ENCODE measurements around the gene TGM2.

The TGM2 gene

DNA sequence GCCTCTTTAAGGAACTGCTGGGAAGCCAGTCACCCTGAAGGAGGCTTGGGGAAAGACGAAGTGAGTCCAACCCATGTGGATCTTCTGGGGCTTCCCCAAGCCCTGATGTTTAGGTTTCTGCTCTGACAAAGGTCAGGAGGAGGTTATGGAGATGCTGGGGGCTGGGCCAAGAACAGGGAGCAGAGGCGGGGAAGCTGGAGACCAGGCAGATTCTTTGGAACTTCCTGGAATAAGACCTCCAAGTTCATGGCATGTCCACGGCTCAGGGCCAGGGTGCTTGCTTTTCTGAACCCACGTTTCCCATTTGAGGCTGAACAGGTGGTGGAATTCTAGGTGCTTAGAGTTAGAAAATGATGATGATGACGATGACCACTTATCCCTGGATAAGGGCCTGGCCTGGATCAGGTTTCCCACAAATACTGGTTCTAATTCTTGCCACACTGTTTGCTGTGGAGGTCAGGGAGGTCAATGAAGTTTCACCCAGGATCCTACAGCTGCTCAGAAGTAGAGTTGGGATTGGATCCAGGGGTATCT, 30.0 kb upstream of the TGM2 start (continued):
- TF ChIP-seq, protein P1, sequence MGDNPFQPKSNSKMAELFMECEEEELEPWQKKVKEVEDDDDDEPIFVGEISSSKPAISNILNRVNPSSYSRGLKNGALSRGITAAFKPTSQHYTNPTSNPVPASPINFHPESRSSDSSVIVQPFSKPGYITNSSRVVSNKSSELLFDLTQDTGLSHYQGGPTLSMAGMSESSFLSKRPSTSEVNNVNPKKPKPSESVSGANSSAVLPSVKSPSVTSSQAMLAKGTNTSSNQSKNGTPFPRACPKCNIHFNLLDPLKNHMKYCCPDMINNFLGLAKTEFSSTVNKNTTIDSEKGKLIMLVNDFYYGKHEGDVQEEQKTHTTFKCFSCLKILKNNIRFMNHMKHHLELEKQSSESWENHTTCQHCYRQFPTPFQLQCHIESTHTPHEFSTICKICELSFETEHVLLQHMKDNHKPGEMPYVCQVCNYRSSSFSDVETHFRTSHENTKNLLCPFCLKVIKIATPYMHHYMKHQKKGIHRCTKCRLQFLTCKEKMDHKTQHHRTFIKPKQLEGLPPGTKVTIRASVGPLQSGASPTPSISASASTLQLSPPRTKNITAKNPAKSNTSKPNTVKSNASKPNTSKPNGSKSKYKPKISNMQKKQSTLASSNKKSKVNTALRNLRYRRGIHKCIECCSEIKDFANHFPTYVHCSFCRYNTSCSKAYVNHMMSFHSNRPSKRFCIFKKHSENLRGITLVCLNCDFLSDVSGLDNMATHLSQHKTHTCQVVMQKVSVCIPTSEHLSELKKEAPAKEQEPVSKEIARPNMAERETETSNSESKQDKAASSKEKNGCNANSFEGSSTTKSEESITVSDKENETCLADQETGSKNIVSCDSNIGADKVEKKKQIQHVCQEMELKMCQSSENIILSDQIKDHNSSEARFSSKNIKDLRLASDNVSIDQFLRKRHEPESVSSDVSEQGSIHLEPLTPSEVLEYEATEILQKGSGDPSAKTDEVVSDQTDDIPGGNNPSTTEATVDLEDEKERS (tag by site-specific recombination; IDR thresholded peaks at IDR 0.05), result no peak
- TF ChIP-seq ZNF530 (tag by site-specific recombination; IDR thresholded peaks at IDR 0.05; ENCODE audit: low read depth), result no peak

- no peak overlapping the region for H3K27ac ChIP-seq (ENCODE audit: extremely low read depth, low read depth, low read length)
- ChIA-PET CTCF (interaction anchor here (0.5 to 1.6 kb wide), 4 partner anchors 28 to 413 kb away, joined by 3 to 5 read pairs (median 4); no protein-coding TSS in a partner anchor), POLR2A (no interaction called here)
- H3K9me3 ChIP-seq (ENCODE audit: control insufficient read depth, insufficient read depth, low read depth, low read length), result no peaks in the 10 kb centered on the region
- no peaks in the 10 kb centered on the region for H3K36me3 ChIP-seq (ENCODE audit: control insufficient read depth in 2 of 2, insufficient read depth in 1 of 2, low read length in 2 of 2)
- H3K4me1 ChIP-seq (ENCODE audit: control insufficient read depth, insufficient read depth, low read length), result no peaks in the 10 kb centered on the region
- H3K4me3 ChIP-seq (ENCODE audit: low read depth, low read length), result no peak overlapping the region
- TF ChIP-seq, protein P2, sequence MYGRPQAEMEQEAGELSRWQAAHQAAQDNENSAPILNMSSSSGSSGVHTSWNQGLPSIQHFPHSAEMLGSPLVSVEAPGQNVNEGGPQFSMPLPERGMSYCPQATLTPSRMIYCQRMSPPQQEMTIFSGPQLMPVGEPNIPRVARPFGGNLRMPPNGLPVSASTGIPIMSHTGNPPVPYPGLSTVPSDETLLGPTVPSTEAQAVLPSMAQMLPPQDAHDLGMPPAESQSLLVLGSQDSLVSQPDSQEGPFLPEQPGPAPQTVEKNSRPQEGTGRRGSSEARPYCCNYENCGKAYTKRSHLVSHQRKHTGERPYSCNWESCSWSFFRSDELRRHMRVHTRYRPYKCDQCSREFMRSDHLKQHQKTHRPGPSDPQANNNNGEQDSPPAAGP (tag by site-specific recombination; IDR thresholded peaks at IDR 0.05), result no peak
- TF ChIP-seq ZNF174 (tag by site-specific recombination; IDR thresholded peaks at IDR 0.05) (no peak), ZNF146 (tag by site-specific recombination; IDR thresholded peaks at IDR 0.05) (no peak), SETDB1 (IDR thresholded peaks at IDR 0.05; ENCODE audit: insufficient read length, low read length) (no peak), ZNF677 (tag by site-specific recombination; IDR thresholded peaks at IDR 0.05) (no peak), YY1 (tag by site-specific recombination; IDR thresholded peaks at IDR 0.05) (no peak), KLF10 (tag by site-specific recombination; IDR thresholded peaks at IDR 0.05) (no peak), MYNN (tag by site-specific recombination; IDR thresholded peaks at IDR 0.05; ENCODE audit: borderline replicate concordance) (no peak), SP3 (tag by site-specific recombination; IDR thresholded peaks at IDR 0.05) (no peak), ZNF837 (tag by site-specific recombination; IDR thresholded peaks at IDR 0.05) (no peak), ZNF280C (tag by site-specific recombination; IDR thresholded peaks at IDR 0.05) (no peak), ZNF23 (tag by site-specific recombination; IDR thresholded peaks at IDR 0.05; ENCODE audit: borderline replicate concordance) (no peak), ZNF791 (tag by site-specific recombination; IDR thresholded peaks at IDR 0.05) (no peak), KLF8 (tag by site-specific recombination; IDR thresholded peaks at IDR 0.05) (no peak), ZNF341 (tag by site-specific recombination; IDR thresholded peaks at IDR 0.05; ENCODE audit: low read depth) (no peak), ZNF624 (tag by site-specific recombination; IDR thresholded peaks at IDR 0.05) (no peak)
- TF ChIP-seq, protein P3, sequence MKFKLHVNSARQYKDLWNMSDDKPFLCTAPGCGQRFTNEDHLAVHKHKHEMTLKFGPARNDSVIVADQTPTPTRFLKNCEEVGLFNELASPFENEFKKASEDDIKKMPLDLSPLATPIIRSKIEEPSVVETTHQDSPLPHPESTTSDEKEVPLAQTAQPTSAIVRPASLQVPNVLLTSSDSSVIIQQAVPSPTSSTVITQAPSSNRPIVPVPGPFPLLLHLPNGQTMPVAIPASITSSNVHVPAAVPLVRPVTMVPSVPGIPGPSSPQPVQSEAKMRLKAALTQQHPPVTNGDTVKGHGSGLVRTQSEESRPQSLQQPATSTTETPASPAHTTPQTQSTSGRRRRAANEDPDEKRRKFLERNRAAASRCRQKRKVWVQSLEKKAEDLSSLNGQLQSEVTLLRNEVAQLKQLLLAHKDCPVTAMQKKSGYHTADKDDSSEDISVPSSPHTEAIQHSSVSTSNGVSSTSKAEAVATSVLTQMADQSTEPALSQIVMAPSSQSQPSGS (tag by site-specific recombination; IDR thresholded peaks at IDR 0.05; ENCODE audit: low read depth), result no peak
- TF ChIP-seq, protein P4, sequence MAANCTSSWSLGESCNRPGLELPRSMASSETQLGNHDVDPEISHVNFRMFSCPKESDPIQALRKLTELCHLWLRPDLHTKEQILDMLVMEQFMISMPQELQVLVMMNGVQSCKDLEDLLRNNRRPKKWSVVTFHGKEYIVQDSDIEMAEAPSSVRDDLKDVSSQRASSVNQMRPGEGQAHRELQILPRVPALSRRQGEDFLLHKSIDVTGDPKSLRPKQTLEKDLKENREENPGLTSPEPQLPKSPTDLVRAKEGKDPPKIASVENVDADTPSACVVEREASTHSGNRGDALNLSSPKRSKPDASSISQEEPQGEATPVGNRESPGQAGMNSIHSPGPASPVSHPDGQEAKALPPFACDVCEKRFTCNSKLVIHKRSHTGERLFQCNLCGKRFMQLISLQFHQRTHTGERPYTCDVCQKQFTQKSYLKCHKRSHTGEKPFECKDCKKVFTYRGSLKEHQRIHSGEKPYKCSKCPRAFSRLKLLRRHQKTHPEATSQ (tag by site-specific recombination; IDR thresholded peaks at IDR 0.05), result no peak
Measured at GRCh38 chr20:38193586-38194105, 28.6 kb upstream of the TGM2 start.
